NCI-H526 treated with DMSO at 0.1 percent for 48 hours (cell line): Measurements from ENCODE around the gene FBXL12.
A peak's percentile ranks its signal among the peaks of the same experiment; 100 is the strongest.
"Not testable (repeated sequence)": the region's sequence is repeated elsewhere in the genome, so short reads cannot be mapped to it uniquely, and the experiment has no call there.

Source experiments
- DNase-seq: peaks from one replicate; lab custom pipeline; 2025; lab: John Stamatoyannopoulos, UW

Gene FBXL12, protein sequence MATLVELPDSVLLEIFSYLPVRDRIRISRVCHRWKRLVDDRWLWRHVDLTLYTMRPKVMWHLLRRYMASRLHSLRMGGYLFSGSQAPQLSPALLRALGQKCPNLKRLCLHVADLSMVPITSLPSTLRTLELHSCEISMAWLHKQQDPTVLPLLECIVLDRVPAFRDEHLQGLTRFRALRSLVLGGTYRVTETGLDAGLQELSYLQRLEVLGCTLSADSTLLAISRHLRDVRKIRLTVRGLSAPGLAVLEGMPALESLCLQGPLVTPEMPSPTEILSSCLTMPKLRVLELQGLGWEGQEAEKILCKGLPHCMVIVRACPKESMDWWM

DNA sequence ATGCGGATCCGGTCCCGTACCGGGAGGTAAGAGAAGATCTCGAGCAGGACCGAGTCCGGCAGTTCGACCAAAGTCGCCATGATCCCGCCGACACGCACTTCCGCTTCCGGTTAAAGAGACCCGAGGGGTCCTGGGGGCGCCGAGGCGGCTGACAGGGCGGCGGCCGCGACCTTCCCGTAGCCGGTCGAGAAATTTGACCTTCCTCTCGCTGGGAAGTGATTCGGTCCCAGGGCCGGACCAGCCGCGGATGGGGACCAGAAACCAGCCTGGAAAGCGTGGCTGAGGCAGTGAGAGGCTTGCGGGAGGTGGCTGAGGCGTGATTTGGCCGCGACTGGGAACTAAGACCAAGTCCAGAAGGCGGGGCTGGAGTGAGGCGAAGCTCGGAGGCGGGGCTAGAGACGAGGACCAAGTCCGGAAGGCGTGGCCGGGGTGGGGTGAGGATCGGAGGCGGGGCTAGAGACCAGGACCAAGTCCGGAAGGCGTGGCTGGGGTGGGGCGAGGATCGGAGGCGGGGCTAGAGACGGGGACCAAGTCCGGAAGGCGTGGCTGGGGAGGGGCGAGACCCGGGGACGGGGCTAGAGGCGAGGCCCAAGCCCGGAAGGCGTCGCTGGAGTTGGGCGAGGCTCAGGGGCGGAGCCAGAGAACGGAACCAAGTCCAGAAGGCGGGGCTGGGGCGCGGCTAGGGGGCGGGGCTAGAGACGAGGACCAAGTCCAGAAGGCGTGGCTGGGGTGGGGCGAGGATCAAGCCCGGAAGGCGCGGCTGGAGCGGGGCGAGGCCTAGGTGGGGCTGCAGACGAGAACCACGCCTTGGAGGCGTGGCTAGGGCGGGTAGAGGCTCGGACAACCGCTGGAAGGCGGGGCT is at the start of gene FBXL12:
FBXL12 (minus strand) TSS at position 346 of the 862 bp plus-strand sequence; CDS start at position 80, 266 bp downstream.
- DNase-seq, result peak; percentile 90

DNA sequence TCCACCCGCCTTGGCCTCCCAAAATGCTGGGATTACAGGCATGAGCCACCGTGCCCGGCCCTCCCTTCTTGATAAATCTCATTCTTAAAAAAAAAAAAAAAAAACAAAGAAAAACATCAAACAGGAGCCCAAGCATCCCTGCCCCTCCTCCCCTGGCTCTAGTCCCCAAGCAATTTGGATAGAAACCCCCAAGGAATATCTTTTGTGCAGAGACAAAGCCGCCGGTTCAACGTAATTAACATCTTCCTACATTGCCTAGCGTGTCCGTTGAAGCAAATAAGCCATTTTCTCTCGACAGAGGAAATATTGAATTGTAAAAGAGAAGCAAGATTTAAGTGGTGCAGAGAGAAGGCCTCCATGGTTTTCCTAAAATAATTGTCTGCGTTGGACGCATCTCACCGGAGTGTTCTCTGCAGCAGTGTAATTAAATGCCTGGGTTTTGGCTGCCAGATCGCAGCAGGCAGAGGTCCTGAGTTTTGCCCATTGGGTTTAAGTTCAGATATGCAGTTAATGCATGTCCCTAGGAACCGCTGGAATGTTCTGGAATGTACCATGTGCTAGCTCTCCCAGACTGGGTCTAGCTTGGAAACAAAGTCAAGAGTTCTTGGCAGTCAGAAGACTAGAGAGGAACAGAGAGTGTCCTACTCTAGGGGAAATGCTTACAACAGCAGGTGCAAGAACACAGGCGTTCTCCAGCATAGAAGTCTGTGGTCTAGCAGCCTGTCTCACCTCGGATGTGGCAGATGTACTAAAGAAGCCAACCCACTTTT is 47.0 kb upstream of the FBXL12 start:
- no peak for DNase-seq

DNA sequence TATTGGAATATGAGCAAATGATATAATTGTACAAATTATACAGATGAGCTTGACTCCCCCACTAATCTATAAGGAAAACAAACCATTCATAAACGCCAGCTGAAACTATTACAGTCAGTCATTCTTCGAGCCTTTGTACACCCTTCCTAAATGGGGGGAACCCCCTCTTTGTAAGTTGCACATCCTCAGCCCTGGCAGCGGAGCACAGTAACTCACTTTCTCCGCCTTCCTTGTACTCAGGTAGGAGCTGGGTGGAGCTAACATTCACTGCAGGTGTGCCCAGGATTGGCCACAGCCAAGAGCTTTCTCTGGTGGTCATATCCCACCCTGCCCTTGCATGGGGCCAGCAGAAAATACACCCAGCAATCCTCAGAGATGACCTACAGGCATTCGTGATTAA is 44.9 kb upstream of the FBXL12 start:
- no peak for DNase-seq

DNA sequence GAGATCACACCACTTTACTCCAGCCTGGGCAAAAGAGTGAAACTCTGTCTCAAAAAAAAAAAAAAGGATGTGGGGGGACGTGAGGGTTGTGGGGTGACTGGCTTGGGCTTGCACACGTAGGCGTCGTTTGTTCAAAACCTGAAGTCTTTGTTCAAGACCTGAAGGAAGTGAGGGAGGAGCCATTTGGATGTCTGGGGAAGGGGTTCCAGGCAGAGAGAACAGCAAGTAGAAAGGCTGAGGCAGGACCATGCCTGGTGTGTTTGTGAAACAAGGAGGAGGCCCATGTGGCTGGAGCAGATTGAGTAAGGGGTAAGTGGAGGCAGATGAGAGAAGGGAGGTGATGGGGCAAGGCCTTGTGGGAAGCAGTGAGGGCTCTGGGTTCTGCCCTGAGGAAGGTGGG is 44.1 kb upstream of the FBXL12 start:
- DNase-seq, result no peak

DNA sequence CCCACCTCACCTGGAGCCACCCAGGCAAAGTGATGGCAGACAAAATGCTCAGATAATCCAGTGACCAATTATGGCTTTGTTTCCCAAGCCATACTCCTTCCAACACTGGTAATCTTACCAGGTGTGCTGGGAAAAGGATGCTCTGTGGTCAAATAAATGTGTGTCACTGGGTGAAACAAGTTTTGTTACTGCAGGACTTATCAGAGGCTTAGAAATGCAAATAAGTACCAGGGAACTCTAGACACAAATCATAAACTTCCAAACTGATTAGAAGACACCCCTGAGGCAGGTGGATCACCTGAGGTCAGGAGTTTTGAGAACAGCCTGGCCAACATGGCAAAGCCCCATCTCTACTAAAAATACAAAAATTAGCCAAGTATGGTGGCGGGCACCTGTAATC is 42.6 kb upstream of the FBXL12 start:
- no peak for DNase-seq

DNA sequence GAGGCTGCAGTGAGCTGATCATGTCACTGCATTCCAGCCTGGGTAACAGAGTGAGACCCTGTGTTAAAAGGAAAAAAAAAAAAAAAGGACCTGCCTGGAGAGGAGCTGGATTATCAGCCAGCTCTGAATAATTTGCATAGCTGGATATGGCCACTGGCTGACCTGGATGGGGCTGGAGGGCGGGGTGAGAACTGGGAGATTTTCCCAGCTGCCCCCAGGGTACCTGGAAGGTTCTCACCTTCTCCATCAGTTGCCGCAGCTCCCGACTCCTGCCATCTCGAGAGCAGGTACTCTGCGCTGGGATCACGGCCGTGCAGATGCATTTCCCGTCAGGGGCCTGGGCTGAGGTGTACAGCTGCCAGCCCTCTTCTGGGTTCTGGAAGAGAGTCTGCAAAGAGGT is 41.5 kb upstream of the FBXL12 start:
- DNase-seq, result no peak

DNA sequence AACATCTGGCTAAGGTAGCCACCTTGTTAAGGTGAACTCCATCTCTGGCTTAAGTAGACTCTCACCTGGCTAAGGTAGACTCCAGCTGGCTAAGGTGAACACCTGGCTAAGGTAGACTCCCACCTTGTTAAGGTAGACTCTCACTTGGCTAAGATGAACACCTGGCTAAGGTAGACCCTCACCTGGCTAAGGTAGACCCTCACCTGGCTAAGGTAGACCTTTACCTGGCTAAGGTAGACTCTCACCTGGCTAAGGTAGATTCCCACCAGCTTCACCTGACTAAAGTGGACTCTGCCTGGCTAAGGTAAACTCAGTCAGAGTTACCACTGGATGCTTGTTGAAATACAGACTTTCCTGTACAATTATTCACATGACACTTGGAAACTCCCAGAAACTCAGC is 39.9 kb upstream of the FBXL12 start:
- DNase-seq, result no peak

DNA sequence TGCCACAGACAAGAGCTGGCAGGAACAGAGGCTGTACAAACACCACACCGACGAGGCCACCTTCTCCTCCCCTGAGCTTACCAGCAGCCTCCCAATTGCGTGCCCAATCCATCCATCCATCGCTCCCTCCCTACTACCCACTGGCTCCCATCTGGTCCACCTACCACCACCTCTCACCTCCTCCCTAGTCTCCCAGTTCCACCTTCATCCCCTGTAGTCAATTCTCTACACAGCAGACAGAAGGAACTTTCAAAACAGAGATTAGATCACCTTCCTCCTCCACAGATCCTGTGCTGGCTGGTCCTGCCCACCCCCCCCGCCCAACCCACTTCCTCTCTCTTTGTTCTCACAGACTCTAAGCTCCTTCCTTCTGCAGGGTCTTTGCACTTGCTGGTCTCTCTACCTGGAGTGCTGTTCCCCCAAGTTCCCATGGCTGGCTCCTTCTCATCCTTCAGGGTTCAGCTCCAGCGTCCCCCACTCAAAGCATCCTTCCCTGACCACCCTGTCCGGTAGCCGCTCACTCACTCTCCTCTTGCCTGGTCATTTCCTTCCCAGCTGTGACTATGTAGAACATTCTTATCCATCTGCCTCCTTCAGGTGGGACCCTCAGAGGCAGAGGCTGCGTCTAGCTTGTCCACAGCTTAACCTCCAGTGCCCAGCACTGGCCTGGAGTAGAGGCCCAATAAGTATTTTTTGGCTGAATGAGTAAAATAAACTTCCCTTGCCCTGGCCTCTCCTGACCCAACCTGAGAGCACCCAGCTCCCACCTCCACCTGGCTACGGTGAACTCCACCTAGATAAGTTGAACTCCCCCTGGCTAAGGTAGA is 39.3 kb upstream of the FBXL12 start:
- no peak for DNase-seq

DNA sequence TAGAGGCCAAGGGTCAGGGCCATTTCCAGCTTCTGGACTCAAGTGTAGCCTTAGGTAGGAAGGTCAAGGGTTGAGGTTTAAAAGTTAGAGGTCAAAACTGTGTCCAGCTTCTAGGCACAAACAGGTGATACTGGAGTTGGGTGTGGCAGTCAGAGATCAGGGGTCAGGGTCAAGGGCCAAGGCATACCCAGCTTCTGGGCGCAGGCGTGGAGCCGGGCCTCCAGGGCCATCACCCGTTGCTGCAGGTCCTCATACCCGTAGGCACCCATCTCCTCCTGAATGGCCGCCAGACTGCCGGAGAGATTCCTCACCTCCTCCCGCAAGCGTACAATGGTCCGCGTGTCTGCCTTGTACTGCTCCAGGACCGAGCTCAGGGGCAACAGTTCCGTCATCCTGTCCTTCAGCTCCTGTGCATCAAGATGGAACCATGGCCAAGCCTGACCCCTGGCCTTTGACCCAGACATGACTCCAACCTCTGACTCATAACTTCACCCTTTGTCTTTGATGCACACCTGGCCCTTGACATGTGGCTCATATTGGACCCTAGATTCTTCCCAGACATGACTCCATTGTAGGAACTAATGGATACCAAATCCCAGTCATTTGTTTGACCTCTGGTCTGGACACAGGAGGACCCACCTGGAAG is 38.3 kb upstream of the FBXL12 start:
- DNase-seq, result no peak

DNA sequence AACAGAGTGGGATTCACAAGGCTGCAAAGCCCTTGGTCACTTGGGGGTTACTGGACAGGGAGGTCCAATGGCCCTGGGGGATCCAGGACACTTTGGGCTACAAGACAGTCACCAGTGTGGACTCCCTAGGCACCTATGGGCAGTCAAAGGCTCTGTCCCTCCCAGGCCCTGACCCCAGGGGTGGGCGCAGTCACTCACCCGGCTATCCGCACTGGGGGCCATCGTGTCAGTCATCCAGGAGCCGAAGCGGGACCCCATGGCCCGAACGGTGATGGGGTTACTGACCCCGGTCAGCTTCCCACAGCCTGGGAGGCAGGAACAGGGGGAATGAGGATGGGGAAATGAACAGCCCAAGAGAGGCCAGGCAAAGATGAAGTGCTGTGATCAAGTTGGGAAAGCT is 37.7 kb upstream of the FBXL12 start:
- DNase-seq, result no peak

DNA sequence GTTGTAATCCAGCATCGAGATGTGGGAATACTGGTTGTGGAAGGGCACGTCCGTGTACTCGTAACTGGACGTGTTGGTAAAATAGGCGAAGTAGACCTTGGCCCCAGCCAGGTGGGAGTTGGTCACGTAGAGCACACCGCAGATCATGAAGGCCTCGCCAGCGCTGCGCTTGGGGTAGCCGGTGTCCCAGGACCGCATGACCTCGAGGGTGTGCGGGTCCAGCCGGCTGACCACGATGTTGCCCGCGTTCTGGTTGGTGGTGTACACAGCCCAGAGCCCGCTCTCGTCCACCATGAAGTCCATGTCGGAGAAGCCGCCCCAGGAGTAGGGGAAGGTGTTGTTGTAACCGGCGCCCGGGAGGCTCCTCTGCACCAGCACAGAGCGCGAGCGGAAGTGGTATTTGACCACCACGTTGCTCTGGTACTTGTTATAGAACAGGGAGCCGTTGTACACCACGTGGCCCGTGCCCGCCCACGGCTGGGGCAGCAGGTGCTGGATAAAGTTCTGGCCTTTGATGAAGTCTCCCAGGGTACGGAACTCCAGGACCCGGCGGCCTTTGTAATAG is 35.5 kb upstream of the FBXL12 start:
- no peak for DNase-seq

DNA sequence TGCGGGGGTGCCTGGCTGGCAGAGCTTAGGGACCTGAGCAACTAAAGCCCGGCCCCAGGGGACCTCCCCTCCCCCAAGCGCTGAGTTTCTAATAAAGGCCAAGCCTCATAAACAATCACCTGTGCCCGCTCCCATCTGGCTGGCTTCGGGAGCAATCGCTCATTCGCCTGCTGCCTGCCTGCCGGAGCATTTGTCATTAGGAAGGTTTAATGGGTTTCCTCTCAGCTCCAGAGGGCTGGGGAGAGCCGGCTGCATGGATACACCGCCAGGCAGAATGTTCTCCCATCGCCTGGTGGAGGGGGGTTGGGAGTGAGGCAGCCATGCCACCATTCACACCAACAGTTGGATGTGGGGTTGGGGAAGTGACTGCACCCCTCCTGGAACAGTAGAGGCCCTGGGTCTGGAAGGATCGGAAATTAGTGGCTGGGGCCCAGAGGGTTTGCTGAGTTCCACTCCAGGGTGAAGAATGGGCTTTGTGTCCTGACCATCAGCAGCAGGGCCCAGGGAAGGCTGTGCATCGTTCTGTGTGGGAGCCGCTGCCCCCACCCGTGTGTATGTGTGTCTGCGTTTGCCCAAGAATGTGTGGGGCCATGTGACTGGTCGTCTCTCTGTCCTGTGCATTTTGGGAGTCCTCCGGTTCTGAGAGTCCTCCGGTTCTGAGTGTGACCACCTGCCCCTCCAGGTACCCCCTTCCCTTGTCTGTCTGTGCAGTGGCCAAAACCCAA is 31.5 kb upstream of the FBXL12 start:
- no peak for DNase-seq

DNA sequence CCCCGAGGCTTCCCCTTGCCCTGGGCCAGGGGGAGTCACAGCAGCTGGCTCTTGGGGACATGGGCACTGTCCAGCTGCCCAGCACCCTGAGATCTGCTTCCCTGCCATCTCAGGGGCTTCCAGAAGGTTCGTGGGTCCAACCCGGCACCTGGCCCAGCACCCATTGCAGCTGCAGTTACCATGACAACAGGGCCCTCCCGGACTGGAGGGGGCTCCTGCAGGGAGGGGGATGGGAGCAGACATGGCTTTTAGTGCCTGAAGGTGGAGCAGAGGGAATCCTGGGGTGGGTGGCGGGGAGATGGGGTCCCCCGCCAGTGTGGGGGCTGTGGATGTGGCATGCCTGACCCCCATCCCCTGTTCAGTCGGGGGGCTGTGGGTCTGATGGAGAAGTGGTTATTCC is 30.9 kb upstream of the FBXL12 start:
- DNase-seq, result no peak

DNA sequence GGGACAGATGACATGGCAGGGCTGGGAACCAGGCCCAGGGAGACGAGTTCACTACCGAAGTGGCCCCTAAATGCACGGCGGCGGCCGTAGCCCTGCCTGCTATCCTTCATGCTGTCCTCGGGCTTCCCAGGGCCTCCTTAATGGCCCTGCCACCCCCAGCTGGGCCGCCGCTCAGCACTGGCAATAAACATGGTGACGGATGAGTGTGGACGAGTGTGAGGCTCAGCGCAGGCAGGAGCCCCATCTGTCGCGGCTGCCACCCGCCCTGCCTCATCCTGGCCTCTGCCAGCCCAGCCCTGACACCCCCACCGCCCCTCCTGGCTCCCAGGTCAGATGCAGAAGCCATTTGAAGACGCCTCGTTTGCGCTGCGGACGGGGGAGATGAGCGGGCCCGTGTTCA is 29.9 kb upstream of the FBXL12 start:
- DNase-seq, result no peak

DNA sequence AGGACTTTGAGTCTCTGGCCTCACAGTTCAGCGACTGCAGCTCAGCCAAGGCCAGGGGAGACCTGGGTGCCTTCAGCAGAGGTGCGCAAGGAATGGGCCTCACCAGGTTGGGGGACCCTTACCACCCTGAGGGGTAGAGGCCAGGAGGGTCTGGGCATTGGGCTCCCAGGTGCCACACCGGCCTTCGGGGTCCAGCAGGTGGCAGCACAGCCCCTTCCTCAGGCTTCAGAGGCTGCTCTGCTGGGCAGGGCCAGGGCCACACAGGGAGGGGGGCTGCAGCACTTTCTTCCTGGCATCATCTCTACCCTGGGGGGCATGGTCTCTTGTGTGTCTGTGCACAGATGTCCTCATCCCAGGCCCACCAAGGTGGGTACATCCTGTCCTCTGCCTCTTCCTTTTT is 29.2 kb upstream of the FBXL12 start:
- no peak for DNase-seq

DNA sequence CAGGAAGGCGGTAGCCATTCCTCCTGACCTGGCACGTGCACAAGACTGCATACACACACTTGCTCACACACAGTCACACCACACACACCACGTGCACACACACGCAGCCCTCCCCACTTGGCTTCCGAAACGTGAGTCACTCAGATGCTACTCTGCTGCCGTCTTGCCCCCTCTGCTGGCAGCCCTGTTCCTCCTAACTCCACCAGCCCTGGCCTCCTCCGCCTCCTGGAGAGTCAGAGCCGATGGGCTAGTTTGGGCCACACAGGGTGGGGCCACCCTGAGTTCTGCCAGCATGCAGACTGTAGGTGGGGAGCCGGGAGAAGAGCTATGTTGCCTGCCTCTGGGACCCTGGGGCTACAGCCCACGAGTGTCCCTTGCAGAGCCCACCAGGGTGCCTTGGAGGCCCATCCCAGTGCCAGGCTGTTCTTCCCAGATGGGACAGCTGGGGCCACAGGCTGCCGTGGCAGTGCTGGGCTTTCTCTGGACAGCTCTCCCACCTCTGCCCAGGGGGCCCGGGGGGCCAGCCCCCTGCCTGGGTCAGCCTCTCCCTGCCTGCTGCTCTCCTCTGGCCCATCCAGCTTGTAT is 28.3 kb upstream of the FBXL12 start:
- DNase-seq, result no peak

DNA sequence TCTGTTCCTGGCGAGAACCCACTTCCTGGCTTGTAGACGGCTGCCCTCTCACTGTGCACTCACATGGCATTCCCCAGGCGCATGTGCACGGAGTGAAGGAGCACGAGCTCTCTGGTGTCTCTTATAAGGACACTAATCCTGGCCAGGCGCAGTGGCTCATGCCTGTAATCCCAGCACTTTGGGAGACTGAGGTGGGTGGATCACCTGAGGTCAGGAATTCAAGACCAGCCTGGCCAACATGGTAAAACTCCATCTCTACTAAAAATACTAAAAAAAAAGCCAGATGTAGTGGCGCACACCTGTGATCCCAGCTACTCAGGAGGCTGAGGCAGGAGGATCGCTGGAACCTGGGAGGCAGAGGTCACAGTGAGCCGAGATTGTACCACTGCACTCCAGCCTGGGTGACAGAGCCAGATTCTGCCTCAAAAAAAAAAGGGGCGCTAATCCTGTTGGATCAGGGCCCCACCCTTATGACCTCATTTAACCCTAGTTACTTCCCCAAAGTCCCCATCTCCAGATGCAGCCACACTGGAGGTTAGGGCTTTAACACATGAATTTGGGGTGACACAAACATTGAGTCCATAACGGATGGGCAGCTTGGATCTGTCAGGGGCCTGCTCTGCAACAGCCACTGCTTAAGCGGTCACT is 24.9 kb upstream of the FBXL12 start:
- DNase-seq, result not testable (repeated sequence)

DNA sequence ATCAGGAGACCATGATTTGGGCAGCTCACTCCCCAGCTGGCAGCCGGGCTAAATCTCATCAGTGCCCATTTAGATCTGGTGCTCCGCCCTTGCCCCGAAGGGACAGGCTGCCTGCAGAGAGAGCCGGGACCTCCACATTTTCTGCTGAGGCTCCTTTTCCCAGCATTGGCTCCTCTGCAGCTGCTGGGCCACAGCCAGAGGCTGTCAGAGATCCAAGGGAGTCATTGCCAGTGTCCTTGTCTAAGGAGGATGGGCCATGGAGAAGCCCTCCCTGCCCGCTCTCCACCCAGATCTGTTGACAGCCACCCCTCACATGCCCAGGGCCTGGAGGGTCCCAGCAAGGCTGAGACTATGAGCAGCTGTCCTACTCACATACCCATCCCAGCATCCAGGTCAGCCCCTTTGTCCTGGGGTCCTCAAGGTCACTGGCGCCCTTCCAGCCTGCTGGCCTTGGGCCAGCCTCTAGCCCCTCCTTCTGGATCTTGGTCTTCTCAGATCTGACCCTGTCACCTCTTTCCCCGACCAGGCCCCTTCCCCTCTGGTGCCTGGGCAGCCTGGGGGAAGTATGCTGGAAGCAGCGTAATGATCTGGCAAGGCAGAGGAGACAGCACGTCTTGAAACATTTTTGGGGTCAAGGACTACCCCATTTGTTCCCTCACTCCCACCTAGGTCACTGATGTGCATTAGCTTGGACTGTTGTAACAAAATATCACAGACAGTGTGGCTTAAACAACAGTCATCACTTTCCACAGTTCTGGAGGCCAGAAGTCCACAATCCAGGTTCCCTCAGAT is 24.2 kb upstream of the FBXL12 start:
- DNase-seq, result no peak

DNA sequence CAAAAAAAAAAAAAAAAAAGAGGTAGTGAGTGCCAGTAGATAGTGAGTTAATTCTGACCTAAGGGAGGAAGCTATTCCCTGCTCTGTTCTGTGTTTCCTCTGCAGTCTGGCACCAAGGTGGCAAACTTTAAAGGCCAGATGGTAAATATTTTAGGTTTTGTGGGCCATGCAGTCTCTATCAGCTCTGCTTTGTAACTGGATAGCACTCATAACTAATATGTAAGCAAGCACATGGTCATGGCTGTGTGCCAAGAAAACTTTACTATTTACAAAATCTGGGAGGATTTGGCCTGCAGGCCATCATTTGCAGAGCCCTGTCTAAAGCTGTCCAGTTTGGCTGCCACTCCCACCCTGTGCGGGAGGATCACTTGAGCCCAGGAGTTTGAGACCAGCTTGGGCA is 20.5 kb upstream of the FBXL12 start:
- DNase-seq, result no peak
